A549 (cell line): Measurements from ENCODE around the gene PBX3. TPM values are rescaled to one million over a fixed set of nuclear protein-coding genes. Genes with fewer than 3 reads are reported as not detected.

ENCODE experiments used
- ATAC-seq, 2 experiments: fragments of 200-7000 bp in 1 of 2; fragments of >200 bp in 1 of 2; cut with Nextera tagmentation in 1 of 2; cut with Tn5 transposase in 1 of 2; 3 replicates each; pipeline versions ENCODE4 v1.8.0 to v1.9.1; 2018 to 2020; ENCODE audit warnings: mild to moderate bottlenecking in 1 of 2, moderate library complexity in 1 of 2
- CTCF ChIA-PET: fragments of 300-600 bp; sonication (Branson Sonifier 250); formaldehyde crosslinking; extraction: SDS; loops from one replicate; lab custom pipeline; 2021; ENCODE audit warnings: antibody characterized with exemption, inconsistent platforms; lab: Yijun Ruan, JAX
- POLR2A ChIA-PET: fragments of 350-600 bp; formaldehyde crosslinking; extraction: SDS; loops from one replicate; lab custom pipeline; 2021; ENCODE audit warnings: antibody characterized with exemption, inconsistent platforms; lab: Yijun Ruan, JAX
- DNase-seq, 2 experiments: peaks; one replicate each; pipeline versions ENCODE4 v3.0.0 to v3.0.0-alpha.2; 2011 to 2016; ENCODE audit warnings: low read depth in 1 of 2, low spot score in 1 of 2
- FAIRE-seq: peaks from 2 replicates; lab custom pipeline; 2011; peaks lifted over from hg19 to GRCh38; lab: Jason Lieb, UNC
- H3K27ac ChIP-seq, 2 experiments: fragments of >200 bp; sonication (Bioruptor Twin); formaldehyde crosslinking; 3 replicates each; pipeline ENCODE4 v1.5.1; 2016 to 2017
- H3K4me1 ChIP-seq: fragments of >200 bp; sonication (Bioruptor Twin); formaldehyde crosslinking; 3 replicates; pipeline ENCODE4 v1.6.1; 2016
- H3K4me2 ChIP-seq: fragments of >200 bp; sonication (Bioruptor Twin); formaldehyde crosslinking; 3 replicates; pipeline ENCODE4 v1.6.1; 2016
- H3K4me3 ChIP-seq: fragments of >200 bp; sonication (Bioruptor Twin); formaldehyde crosslinking; 3 replicates; pipeline ENCODE4 v1.5.1; 2016
- H3K9me3 ChIP-seq: fragments of >200 bp; sonication (Bioruptor Twin); formaldehyde crosslinking; 3 replicates; pipeline ENCODE4 v1.6.1; 2016
- CBX8 ChIP-seq: fragments of 200-600 bp; sonication (generic); IDR thresholded peaks from 2 replicates; pipeline ENCODE4 v1.6.1; 2016
- CHD2 ChIP-seq: fragments of 150-350 bp; IDR thresholded peaks from 2 replicates; pipeline ENCODE4 v1.6.1; 2014; ENCODE audit warnings: low read length; ENCODE audit not compliant: partially characterized antibody
- EHF ChIP-seq: fragments of 250-450 bp; sonication (Bioruptor Pico); IDR thresholded peaks from 2 replicates; pipeline ENCODE4 v1.5.0; 2020; ENCODE audit warnings: mild to moderate bottlenecking
- ESRRA ChIP-seq: fragments of 150-350 bp; IDR thresholded peaks from 2 replicates; pipeline ENCODE4 v1.6.1; 2014; ENCODE audit warnings: mild to moderate bottlenecking, low read length, borderline replicate concordance
- FOSB ChIP-seq: fragments of 250-450 bp; sonication (Bioruptor Pico); IDR thresholded peaks from 2 replicates; pipeline ENCODE4 v1.5.0; 2020; ENCODE audit warnings: mild to moderate bottlenecking, moderate library complexity
- FOXS1 ChIP-seq: fragments of 250-450 bp; sonication (Bioruptor Pico); IDR thresholded peaks from 2 replicates; pipeline ENCODE4 v1.5.0; 2020; ENCODE audit warnings: mild to moderate bottlenecking, moderate library complexity
- GATA3 ChIP-seq: IDR thresholded peaks from 2 replicates; pipeline ENCODE4 v1.6.1; 2012; ENCODE audit warnings: borderline replicate concordance
- HEYL ChIP-seq: fragments of 250-450 bp; sonication (Bioruptor Pico); IDR thresholded peaks from 2 replicates; pipeline ENCODE4 v1.8.0; 2021; ENCODE audit warnings: mild to moderate bottlenecking, moderate library complexity
- KDM5A ChIP-seq: fragments of 200-600 bp; sonication (generic); IDR thresholded peaks from 2 replicates; pipeline ENCODE4 v1.6.1; 2016; ENCODE audit warnings: antibody characterized with exemption, mild to moderate bottlenecking
- MAFK ChIP-seq: fragments of 450-650 bp; IDR thresholded peaks from 2 replicates; pipeline ENCODE4 v1.6.1; 2014; ENCODE audit not compliant: partially characterized antibody
- POLR2A ChIP-seq: IDR thresholded peaks from 2 replicates; pipeline ENCODE4 v1.6.1; 2012; ENCODE audit warnings: mild to moderate bottlenecking, low read length
- POLR2AphosphoS2 ChIP-seq: conservative IDR thresholded peaks from 2 replicates; pipeline ENCODE4 v1.6.1; 2012; ENCODE audit warnings: low read length, improper control_type of control experiment, inconsistent platforms
- RARB ChIP-seq: fragments of 250-450 bp; sonication (Bioruptor Pico); IDR thresholded peaks from 2 replicates; pipeline ENCODE4 v1.8.0; 2021; ENCODE audit warnings: mild to moderate bottlenecking, moderate library complexity
- RNF2 ChIP-seq: fragments of 200-600 bp; sonication (generic); IDR thresholded peaks from 2 replicates; pipeline ENCODE4 v1.6.1; 2016; ENCODE audit warnings: low read depth, mild to moderate bottlenecking, antibody characterized with exemption, moderate library complexity, borderline replicate concordance
- WGBS: methylation state at CpG from one replicate; pipeline ENCODE4 v1.1.6; 2017; ENCODE audit errors: missing lambda C conversion rate; 5-methylcytosine and 5-hydroxymethylcytosine counted together
- polyA plus RNA-seq, 4 experiments: library from polyadenylated mRNA; depleted of rRNA in 3 of 4; stranded (reverse); fragments of >200 nt; fragmentation: RNase III in 1 of 4; extraction: RNeasy Plus Mini Kit Qiagen cat#74134 plus additional on column Dnase treatment in 1 of 4; gene quantifications; 2 replicates in 3 of 4; 3 replicates in 1 of 4; pipeline ENCODE4 v1.2.3, GENCODE V29; 2011 to 2017
- TF ChIP-seq, protein P1 (sequence below): fragments of >200 bp; sonication (Bioruptor Twin); formaldehyde crosslinking; IDR thresholded peaks from 3 replicates; pipeline ENCODE4 v1.6.1; 2016
- TF ChIP-seq, protein P2 (sequence below): fragments of 150-350 bp; IDR thresholded peaks from 2 replicates; pipeline ENCODE4 v1.6.1; 2014; ENCODE audit warnings: low read depth, mild to moderate bottlenecking, low read length
- TF ChIP-seq, protein P3 (sequence below): IDR thresholded peaks from 2 replicates; pipeline ENCODE4 v1.6.1; 2012; ENCODE audit warnings: low read depth, borderline replicate concordance
- TF ChIP-seq, protein P4 (sequence below): fragments of >200 bp; sonication (Bioruptor Twin); formaldehyde crosslinking; IDR thresholded peaks from 2 replicates; pipeline ENCODE4 v1.6.1; 2016

Gene PBX3
- polyA plus RNA-seq, 2 of the 4 experiments (the other 2 are of a cell fraction): 10.7 to 23.5 TPM

DNA sequence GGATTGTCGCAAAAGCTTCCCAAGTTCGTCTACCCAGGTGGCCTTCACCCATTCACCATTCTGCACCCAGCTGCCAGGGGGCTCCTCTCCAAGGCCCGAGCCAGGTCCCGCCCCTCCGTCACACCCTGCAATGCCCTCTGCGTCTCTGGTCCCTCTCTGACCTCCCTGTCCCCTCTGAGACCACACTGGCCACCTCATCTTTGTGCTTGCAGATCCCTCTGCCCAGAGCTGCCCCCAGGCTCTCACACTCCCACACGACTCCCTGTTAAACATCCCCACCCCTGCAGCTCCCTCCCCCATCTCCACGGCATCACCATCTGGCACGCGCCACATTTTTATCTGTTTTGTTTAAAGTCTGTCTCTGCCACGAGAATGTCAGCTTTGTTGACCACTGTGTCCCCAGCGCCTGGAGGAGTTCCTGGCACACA, 243.6 kb downstream of the PBX3 start (continued):
- TF ChIP-seq MAFK (no peak), KDM5A (no peak), POLR2A (no peak)
- TF ChIP-seq, protein P1, sequence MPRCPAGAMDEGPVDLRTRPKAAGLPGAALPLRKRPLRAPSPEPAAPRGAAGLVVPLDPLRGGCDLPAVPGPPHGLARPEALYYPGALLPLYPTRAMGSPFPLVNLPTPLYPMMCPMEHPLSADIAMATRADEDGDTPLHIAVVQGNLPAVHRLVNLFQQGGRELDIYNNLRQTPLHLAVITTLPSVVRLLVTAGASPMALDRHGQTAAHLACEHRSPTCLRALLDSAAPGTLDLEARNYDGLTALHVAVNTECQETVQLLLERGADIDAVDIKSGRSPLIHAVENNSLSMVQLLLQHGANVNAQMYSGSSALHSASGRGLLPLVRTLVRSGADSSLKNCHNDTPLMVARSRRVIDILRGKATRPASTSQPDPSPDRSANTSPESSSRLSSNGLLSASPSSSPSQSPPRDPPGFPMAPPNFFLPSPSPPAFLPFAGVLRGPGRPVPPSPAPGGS: no peak

DNA sequence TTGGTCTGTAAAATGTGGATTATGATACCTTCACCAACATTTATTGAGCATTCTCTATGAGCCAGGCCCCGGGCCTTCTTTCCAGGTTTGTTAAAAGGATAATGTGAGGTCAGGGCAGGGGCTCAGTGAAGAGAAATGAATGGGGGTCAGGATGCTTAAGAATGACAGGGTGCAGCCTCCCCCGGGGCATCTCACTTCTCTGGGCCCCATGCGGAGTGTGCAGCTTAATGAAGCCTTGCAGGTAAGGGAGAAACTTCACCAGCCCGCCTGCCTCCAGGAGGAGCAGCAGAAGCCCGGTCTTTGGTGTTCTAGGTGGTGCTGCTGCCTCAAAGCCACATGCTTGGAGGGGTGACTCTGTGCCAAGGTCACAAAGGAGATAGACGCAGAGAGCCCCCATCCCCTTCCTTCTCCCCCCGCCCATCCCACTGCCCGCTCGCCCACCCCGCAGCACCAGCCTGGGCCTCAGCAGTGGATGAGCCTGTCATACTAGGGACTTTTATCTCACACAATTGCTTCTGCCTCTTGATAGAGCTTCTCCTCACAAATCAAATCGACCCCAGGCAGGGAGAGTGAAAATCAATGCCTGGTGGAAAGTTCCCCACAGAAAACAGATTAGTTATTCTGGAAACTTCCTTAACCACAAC, 244.8 kb downstream of the PBX3 start:
- FAIRE-seq: no peak
- H3K4me3 ChIP-seq: no peak overlapping the region
- no peaks in the 10 kb centered on the region for H3K4me1 ChIP-seq
- ChIA-PET CTCF (no interaction called here), POLR2A (no interaction called here)
- 63% methylated on average over 7 of the region's 11 CpGs for WGBS
- H3K9me3 ChIP-seq: no peaks in the 10 kb centered on the region
- DNase-seq: no peak
- H3K4me2 ChIP-seq: no peak overlapping the region
- ATAC-seq: no peak
- H3K27ac ChIP-seq: no peak overlapping the region
- TF ChIP-seq CHD2: no peak
- TF ChIP-seq ESRRA: no peak
- TF ChIP-seq EHF (CRISPR knock-in tag): no peak
- TF ChIP-seq FOXS1 (CRISPR knock-in tag): no peak

DNA sequence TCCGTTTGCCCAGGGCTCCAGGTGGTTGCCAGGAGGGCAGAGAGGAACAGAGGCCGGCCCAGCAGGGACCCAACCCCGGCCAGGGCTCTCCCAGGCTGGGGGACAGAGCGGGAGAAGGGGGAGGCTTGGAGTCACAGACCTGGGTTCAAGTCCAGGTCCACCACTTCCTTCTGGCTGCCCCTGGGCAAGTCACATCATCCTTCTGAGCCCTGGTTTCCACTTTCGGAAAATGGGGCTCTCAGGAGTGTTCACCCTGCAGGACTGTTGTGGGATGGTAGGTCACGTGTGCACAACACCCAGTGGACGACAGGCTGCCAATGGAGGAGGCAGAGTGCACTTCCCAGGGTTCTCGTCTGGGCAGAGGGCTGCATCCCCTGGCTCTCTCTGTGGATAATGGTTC, 245.4 kb downstream of the PBX3 start:
- H3K4me1 ChIP-seq: no peaks in the 10 kb centered on the region
- no peak; a peak in 1 of 6 replicates for ATAC-seq
- no peak for DNase-seq
- no peak overlapping the region for H3K4me2 ChIP-seq
- no peaks in the 10 kb centered on the region for H3K9me3 ChIP-seq
- WGBS: 66% methylated on average over 8 of the region's 8 CpGs
- FAIRE-seq: no peak
- no peak for TF ChIP-seq CBX8
- no peak for TF ChIP-seq GATA3
- TF ChIP-seq POLR2AphosphoS2: no peak
- no peak for TF ChIP-seq RNF2
- no peak overlapping the region for H3K4me3 ChIP-seq
- ChIA-PET CTCF (no interaction called here), POLR2A (no interaction called here)
- H3K27ac ChIP-seq: no peak overlapping the region

DNA sequence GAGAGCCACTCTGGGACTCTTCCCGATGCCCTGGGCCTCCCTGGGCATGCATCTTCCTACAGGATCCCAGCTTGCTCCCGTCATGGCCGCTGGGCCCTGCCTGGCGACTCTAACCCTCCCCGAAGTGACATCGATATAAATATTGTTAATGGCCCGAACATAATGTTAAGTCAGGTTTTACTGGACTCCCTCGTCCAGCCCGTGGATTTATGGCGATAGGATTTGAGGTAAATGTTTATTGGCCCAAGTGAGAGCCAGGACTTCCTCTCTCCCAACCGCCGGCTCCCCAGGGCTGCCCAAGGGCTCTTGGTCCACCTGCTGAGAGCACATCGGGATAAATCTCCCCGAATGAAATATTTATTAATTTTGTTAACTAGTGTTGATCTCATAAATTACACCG, 246.3 kb downstream of the PBX3 start:
- Histone ChIP-seq H3K4me3 (no peak overlapping the region), H3K4me1 (no peaks in the 10 kb centered on the region), H3K4me2 (no peak overlapping the region)
- WGBS: 80% methylated on average over 15 of the region's 15 CpGs
- TF ChIP-seq, protein P2, sequence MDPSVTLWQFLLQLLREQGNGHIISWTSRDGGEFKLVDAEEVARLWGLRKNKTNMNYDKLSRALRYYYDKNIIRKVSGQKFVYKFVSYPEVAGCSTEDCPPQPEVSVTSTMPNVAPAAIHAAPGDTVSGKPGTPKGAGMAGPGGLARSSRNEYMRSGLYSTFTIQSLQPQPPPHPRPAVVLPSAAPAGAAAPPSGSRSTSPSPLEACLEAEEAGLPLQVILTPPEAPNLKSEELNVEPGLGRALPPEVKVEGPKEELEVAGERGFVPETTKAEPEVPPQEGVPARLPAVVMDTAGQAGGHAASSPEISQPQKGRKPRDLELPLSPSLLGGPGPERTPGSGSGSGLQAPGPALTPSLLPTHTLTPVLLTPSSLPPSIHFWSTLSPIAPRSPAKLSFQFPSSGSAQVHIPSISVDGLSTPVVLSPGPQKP: no peak
- TF ChIP-seq CHD2 (no peak), RARB (CRISPR knock-in tag) (no peak), HEYL (no peak), POLR2AphosphoS2 (no peak), FOSB (CRISPR knock-in tag) (no peak)
- TF ChIP-seq, protein P3, sequence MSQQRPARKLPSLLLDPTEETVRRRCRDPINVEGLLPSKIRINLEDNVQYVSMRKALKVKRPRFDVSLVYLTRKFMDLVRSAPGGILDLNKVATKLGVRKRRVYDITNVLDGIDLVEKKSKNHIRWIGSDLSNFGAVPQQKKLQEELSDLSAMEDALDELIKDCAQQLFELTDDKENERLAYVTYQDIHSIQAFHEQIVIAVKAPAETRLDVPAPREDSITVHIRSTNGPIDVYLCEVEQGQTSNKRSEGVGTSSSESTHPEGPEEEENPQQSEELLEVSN: no peak
- TF ChIP-seq, protein P4, sequence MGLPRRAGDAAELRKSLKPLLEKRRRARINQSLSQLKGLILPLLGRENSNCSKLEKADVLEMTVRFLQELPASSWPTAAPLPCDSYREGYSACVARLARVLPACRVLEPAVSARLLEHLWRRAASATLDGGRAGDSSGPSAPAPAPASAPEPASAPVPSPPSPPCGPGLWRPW: no peak
- TF ChIP-seq, all 56 proteins: peak for 0
- Histone ChIP-seq H3K27ac (no peak overlapping the region), H3K9me3 (no peaks in the 10 kb centered on the region)
- ATAC-seq: no peak
- no peak for FAIRE-seq
- DNase-seq: no peak
- ChIA-PET POLR2A (no interaction called here), CTCF (no interaction called here)
